HepG2 (cell line): ENCODE data around the gene CLEC18A.
A peak's percentile ranks its signal among the peaks of the same experiment; 100 is the strongest.

ENCODE experiments used
- CTCF ChIP-seq: sonication (generic); formaldehyde crosslinking; IDR thresholded peaks from 2 replicates; pipeline ENCODE4 v1.5.0; 2020; ENCODE audit warnings: mild to moderate bottlenecking, missing genetic modification reagents, moderate library complexity
- JUNB ChIP-seq: sonication (generic); formaldehyde crosslinking; IDR thresholded peaks from 2 replicates; pipeline ENCODE4 v1.8.0; 2022; ENCODE audit warnings: missing genetic modification reagents, mild to moderate bottlenecking, borderline replicate concordance
- NR2F2 ChIP-seq: IDR thresholded peaks from 2 replicates; pipeline ENCODE4 v1.6.1; 2012; ENCODE audit warnings: low read depth, inconsistent platforms, borderline replicate concordance
- PRPF4 ChIP-seq: fragments of 200-400 bp; formaldehyde crosslinking; IDR thresholded peaks from 2 replicates; pipeline ENCODE4 v1.6.1; 2016; ENCODE audit warnings: low read length, low read depth; ENCODE audit not compliant: poor library complexity, severe bottlenecking
- SRY ChIP-seq: sonication (generic); formaldehyde crosslinking; IDR thresholded peaks from 2 replicates; pipeline ENCODE4 v1.8.0; 2022; ENCODE audit warnings: mild to moderate bottlenecking, missing genetic modification reagents
- ZNF563 ChIP-seq: sonication (generic); formaldehyde crosslinking; IDR thresholded peaks from 2 replicates; pipeline ENCODE4 v1.8.0; 2022; ENCODE audit warnings: mild to moderate bottlenecking, moderate library complexity, missing genetic modification reagents
- ZNF740 ChIP-seq: sonication (generic); formaldehyde crosslinking; IDR thresholded peaks from 2 replicates; pipeline ENCODE4 v1.4.0; 2020; ENCODE audit warnings: missing genetic modification reagents

GRCh38 chr16:69930117-69930776 is 20.9 kb upstream of the CLEC18A start:
- TF ChIP-seq SRY (CRISPR knock-in tag): no peak
- TF ChIP-seq ZNF740 (CRISPR knock-in tag): 0 out of 2 replicates have a peak, but pooled peaks have one; percentile 34
- no peak for TF ChIP-seq ZNF563
- TF ChIP-seq CTCF (CRISPR knock-in tag): peak; percentile 94
- no peak for TF ChIP-seq JUNB (CRISPR knock-in tag)
- TF ChIP-seq PRPF4: no peak
- TF ChIP-seq NR2F2: no peak
